Small intestine (tissue), 7 donors: Measurements from ENCODE around the gene DGKD. TPM values are rescaled to one million over a fixed set of nuclear protein-coding genes. Genes with fewer than 3 reads are reported as not detected.

ENCODE experiments used
- DNase-seq, 2 donors: peaks; one replicate each; pipeline versions ENCODE4 v3.0.0 to v3.0.0-alpha.2; 2013
- FAIRE-seq: peaks from 2 replicates; lab custom pipeline; 2012; peaks lifted over from hg19 to GRCh38; lab: Jason Lieb, UNC
- H3K27ac ChIP-seq, 3 donors: one replicate each; pipeline ENCODE4 v1.5.1; 2013; ENCODE audit warnings: low read length in 2 of 3, mild to moderate bottlenecking in 2 of 3, control low read depth in 1 of 3, inconsistent platforms in 1 of 3, low read depth in 1 of 3, moderate library complexity in 1 of 3
- H3K27me3 ChIP-seq, 3 donors: one replicate each; pipeline ENCODE4 v1.6.1; 2013; ENCODE audit warnings: low read length in 3 of 3, inconsistent platforms in 1 of 3; ENCODE audit not compliant: control insufficient read depth in 3 of 3, insufficient read depth in 3 of 3
- H3K36me3 ChIP-seq, 3 donors: one replicate each; pipeline ENCODE4 v1.6.1; 2013; ENCODE audit warnings: low read length in 3 of 3, inconsistent platforms in 1 of 3, low read depth in 1 of 3, mild to moderate bottlenecking in 1 of 3, moderate library complexity in 1 of 3; ENCODE audit not compliant: control insufficient read depth in 3 of 3, insufficient read depth in 2 of 3
- H3K4me1 ChIP-seq, 3 donors: one replicate each; pipeline ENCODE4 v1.6.1; 2013; ENCODE audit warnings: low read length in 2 of 3, inconsistent platforms in 1 of 3, low read depth in 1 of 3, mild to moderate bottlenecking in 1 of 3, moderate library complexity in 1 of 3; ENCODE audit not compliant: control insufficient read depth in 3 of 3, insufficient read depth in 2 of 3
- H3K4me3 ChIP-seq, 3 donors: one replicate each; pipeline ENCODE4 v1.5.1; 2013; ENCODE audit warnings: low read length in 3 of 3, control low read depth in 1 of 3, inconsistent platforms in 1 of 3, low read depth in 1 of 3, mild to moderate bottlenecking in 1 of 3, moderate library complexity in 1 of 3
- H3K9me3 ChIP-seq, 2 donors: one replicate each; pipeline ENCODE4 v1.6.1; 2013; ENCODE audit warnings: low read depth in 1 of 2, low read length in 1 of 2; ENCODE audit not compliant: control insufficient read depth in 2 of 2, insufficient read depth in 1 of 2
- WGBS, 3 donors: extraction: QIAGEN DNeasy Blood & Tissue Kit; methylation state at CpG; one replicate each; pipeline ENCODE4 v1.1.7; 2013; 5-methylcytosine and 5-hydroxymethylcytosine counted together
- polyA plus RNA-seq, 4 donors: library from polyadenylated mRNA; stranded (reverse) in 3 of 4; unstranded in 1 of 4; fragments of 200-250 nt in 3 of 4; fragments of 120-200 nt in 1 of 4; gene quantifications; one replicate each; pipeline versions ENCODE4 v1.2.1 to v1.2.3, GENCODE V29; 2013
- donor health status: healthy with polysubstance abuse.
- donor health status: control.
- donor health status: control.
- donor health status: Bipolar disorder and iron deficiency.
- donor health status: healthy.

DGKD gene
- polyA plus RNA-seq, 4 donors = 17.7 to 54.3 (median 37.0) TPM

GRCh38 chr2:233437439-233437955 lies 83.2 kb downstream of the DGKD start:
- DNase-seq = no peak
- Histone ChIP-seq H3K36me3 (peaks cover 18 to 69% (median 20%) of the 10 kb centered on the region in 3 donors), H3K27ac (no peak overlapping the region)

GRCh38 chr2:233438573-233439147 lies 84.4 kb downstream of the DGKD start:
- no peaks in the 10 kb centered on the region for H3K9me3 ChIP-seq
- H3K4me1 ChIP-seq = no peaks in the 10 kb centered on the region
- no peaks in the 10 kb centered on the region for H3K27me3 ChIP-seq
- FAIRE-seq = no peak
- H3K27ac ChIP-seq = no peak overlapping the region
- no peak for DNase-seq
- H3K36me3 ChIP-seq = peaks cover 18 to 73% (median 20%) of the 10 kb centered on the region in 3 donors
- H3K4me3 ChIP-seq = no peak overlapping the region
- WGBS, 3 donors = 88 to 93% (median 90%) methylated on average over 15 of the region's 15 CpGs

More at GRCh38 chr2:233437439-233437955, 83.2 kb downstream of the DGKD start:
- no peaks in the 10 kb centered on the region for H3K9me3 ChIP-seq
- no peak overlapping the region for H3K4me3 ChIP-seq
- H3K4me1 ChIP-seq = no peaks in the 10 kb centered on the region
- H3K27me3 ChIP-seq = no peaks in the 10 kb centered on the region
- no peak for FAIRE-seq
- WGBS, 3 donors = 93 to 97% (median 95%) methylated on average over 14 of the region's 14 CpGs

- DNase-seq = no peak
- FAIRE-seq = no peak
- peaks cover 18 to 78% (median 23%) of the 10 kb centered on the region in 3 donors for H3K36me3 ChIP-seq
- 77 to 89% (median 87%) methylated on average over 9 of the region's 9 CpGs for WGBS, 3 donors
- no peaks in the 10 kb centered on the region for H3K9me3 ChIP-seq
- no peak overlapping the region for H3K4me3 ChIP-seq
- H3K27ac ChIP-seq = no peak overlapping the region
- H3K4me1 ChIP-seq = no peaks in the 10 kb centered on the region
- no peaks in the 10 kb centered on the region for H3K27me3 ChIP-seq
Observed at GRCh38 chr2:233439191-233439590, 84.9 kb downstream of the DGKD start.

GRCh38 chr2:233440314-233440713 lies 86.0 kb downstream of the DGKD start:
- WGBS, 3 donors = 90 to 94% (median 92%) methylated on average over 16 to 17 of the region's 17 CpGs
- Histone ChIP-seq H3K9me3 (no peaks in the 10 kb centered on the region), H3K36me3 (peaks cover 18 to 81% (median 27%) of the 10 kb centered on the region in 3 donors), H3K27ac (no peak overlapping the region), H3K4me1 (no peaks in the 10 kb centered on the region), H3K4me3 (no peak overlapping the region), H3K27me3 (no peaks in the 10 kb centered on the region)
- FAIRE-seq (no peak), DNase-seq (no peak)

GRCh38 chr2:233440714-233441113 lies 86.4 kb downstream of the DGKD start:
- FAIRE-seq (no peak), DNase-seq (no peak)
- H3K4me3 ChIP-seq = no peak overlapping the region
- no peaks in the 10 kb centered on the region for H3K4me1 ChIP-seq
- H3K27me3 ChIP-seq = no peaks in the 10 kb centered on the region
- H3K36me3 ChIP-seq = peaks cover 18 to 81% (median 26%) of the 10 kb centered on the region in 3 donors
- WGBS, 3 donors = 85 to 91% (median 86%) methylated on average over 9 of the region's 9 CpGs
- no peaks in the 10 kb centered on the region for H3K9me3 ChIP-seq
- H3K27ac ChIP-seq = no peak overlapping the region

- H3K36me3 ChIP-seq = peaks cover 21 to 81% (median 25%) of the 10 kb centered on the region in 3 donors
- DNase-seq (no peak), FAIRE-seq (no peak)
- no peaks in the 10 kb centered on the region for H3K4me1 ChIP-seq
- no peak overlapping the region for H3K27ac ChIP-seq
- no peaks in the 10 kb centered on the region for H3K27me3 ChIP-seq
- H3K9me3 ChIP-seq = no peaks in the 10 kb centered on the region
- no peak overlapping the region for H3K4me3 ChIP-seq
- 93 to 94% (median 94%) methylated on average over 25 to 26 of the region's 26 CpGs for WGBS, 3 donors
Observed at GRCh38 chr2:233441161-233442027, 87.1 kb downstream of the DGKD start.

- H3K36me3 ChIP-seq = peaks cover 19 to 81% (median 26%) of the 10 kb centered on the region in 3 donors
- 78 to 79% (median 78%) methylated on average over 4 of the region's 4 CpGs for WGBS, 3 donors
- no peaks in the 10 kb centered on the region for H3K27me3 ChIP-seq
Observed at GRCh38 chr2:233442028-233442310, 87.7 kb downstream of the DGKD start.

GRCh38 chr2:233443511-233444183 lies 89.4 kb downstream of the DGKD start:
- no peaks in the 10 kb centered on the region for H3K4me1 ChIP-seq
- no peak overlapping the region for H3K27ac ChIP-seq
- WGBS, 3 donors = 51 to 61% (median 61%) methylated on average over 18 of the region's 18 CpGs
- no peaks in the 10 kb centered on the region for H3K27me3 ChIP-seq
- peaks cover 13 to 82% (median 21%) of the 10 kb centered on the region in 3 donors for H3K36me3 ChIP-seq
- DNase-seq = peak; percentile 85 to 88
- no peak overlapping the region for H3K4me3 ChIP-seq
- H3K9me3 ChIP-seq = no peaks in the 10 kb centered on the region
- FAIRE-seq = no peak

More at GRCh38 chr2:233442028-233442310, 87.7 kb downstream of the DGKD start:
- no peak for DNase-seq
- no peak overlapping the region for H3K4me3 ChIP-seq
- H3K27ac ChIP-seq = no peak overlapping the region
- H3K4me1 ChIP-seq = no peaks in the 10 kb centered on the region
- FAIRE-seq = no peak
- H3K9me3 ChIP-seq = no peaks in the 10 kb centered on the region
